HepG2 (cell line): ENCODE measurements around the gene ANKRD11. TPM values are rescaled to one million over a fixed set of nuclear protein-coding genes. Genes with fewer than 3 reads are reported as not detected.

ENCODE experiments used
- ATAC-seq: fragments of 200-7000 bp; cut with Tn5 transposase; 3 replicates; pipeline ENCODE4 v1.9.1; 2020; ENCODE audit warnings: mild to moderate bottlenecking, moderate library complexity
- BruUV-seq: library from RNA; stranded (reverse); fragments of 400-500 nt; replicated peaks from 2 replicates; lab custom pipeline; 2021; lab: Mats Ljungman, UMichigan
- CTCF ChIA-PET: fragments of 300-600 bp; formaldehyde crosslinking; extraction: SDS; loops from one replicate; lab custom pipeline; 2021; ENCODE audit warnings: low total read pairs, inconsistent platforms, low intra/inter-chr PET ratio; lab: Yijun Ruan, JAX
- POLR2A ChIA-PET: fragments of 350-600 bp; sonication (Branson Sonifier 250); formaldehyde crosslinking; loops from one replicate; lab custom pipeline; 2020; ENCODE audit warnings: antibody characterized with exemption, inconsistent platforms; lab: Yijun Ruan, JAX
- DNase-seq: peaks from one replicate; pipeline ENCODE4 v3.0.0-alpha.2; 2015; ENCODE audit warnings: low spot score
- FAIRE-seq: peaks from 3 replicates; lab custom pipeline; 2011; peaks lifted over from hg19 to GRCh38; lab: Jason Lieb, UNC
- H2AFZ ChIP-seq: one replicate; pipeline ENCODE4 v1.6.1; 2011; ENCODE audit warnings: low read length, inconsistent platforms
- H3K27ac ChIP-seq: fragments of 300-600 bp; 3 replicates; pipeline ENCODE4 v1.8.0; 2011; ENCODE audit warnings: mixed run types, mild to moderate bottlenecking, mixed read lengths, low read length, inconsistent platforms; ENCODE audit not compliant: insufficient read depth; ENCODE audit errors: extremely low read length
- H3K27me3 ChIP-seq, 2 experiments: fragments of 200-600 bp in 1 of 2; 2 replicates in 1 of 2; 3 replicates in 1 of 2; pipeline versions ENCODE4 v1.6.0 to v1.8.0; 2011; ENCODE audit warnings: low read length in 2 of 2, mild to moderate bottlenecking in 2 of 2, moderate library complexity in 2 of 2, inconsistent platforms in 1 of 2; ENCODE audit not compliant: insufficient read depth in 2 of 2, control insufficient read depth in 1 of 2
- H3K36me3 ChIP-seq, 2 experiments: fragments of 200-600 bp in 1 of 2; replicated peaks in 1 of 2; 2 replicates in 1 of 2; 3 replicates in 1 of 2; pipeline versions ENCODE4 v1.5.1 to v1.8.0; 2011; ENCODE audit warnings: low read length in 2 of 2, inconsistent platforms in 1 of 2; ENCODE audit not compliant: insufficient read depth in 2 of 2, control insufficient read depth in 1 of 2
- H3K4me1 ChIP-seq: 2 replicates; pipeline ENCODE4 v1.5.1; 2012; ENCODE audit warnings: low read length, inconsistent platforms; ENCODE audit not compliant: insufficient read depth
- H3K4me2 ChIP-seq: 2 replicates; pipeline ENCODE4 v1.6.0; 2011; ENCODE audit warnings: low read depth, low read length, inconsistent platforms
- H3K4me3 ChIP-seq, 3 experiments: fragments of 200-600 bp in 1 of 3; sonication (generic), shearing (Covaris generic) in 1 of 3; replicated peaks in 1 of 3; 2 replicates each; pipeline ENCODE4 v1.5.1; 2011 to 2016; ENCODE audit warnings: low read length in 3 of 3, inconsistent platforms in 2 of 3, low read depth in 2 of 3, mild to moderate bottlenecking in 2 of 3, control low read depth in 1 of 3, mixed read lengths in 1 of 3; ENCODE audit not compliant: insufficient read depth in 1 of 3
- H3K79me2 ChIP-seq: one replicate; pipeline ENCODE4 v1.6.1; 2011; ENCODE audit warnings: low read length, inconsistent platforms; ENCODE audit not compliant: insufficient read depth
- H3K9ac ChIP-seq: 2 replicates; pipeline ENCODE4 v1.6.0; 2011; ENCODE audit warnings: mild to moderate bottlenecking, low read depth, low read length, inconsistent platforms; ENCODE audit not compliant: insufficient read depth
- H3K9me3 ChIP-seq: 2 replicates; pipeline ENCODE4 v1.5.1; 2012; ENCODE audit warnings: mild to moderate bottlenecking, low read length
- H4K20me1 ChIP-seq: 2 replicates; pipeline ENCODE4 v1.6.0; 2011; ENCODE audit warnings: inconsistent platforms, mild to moderate bottlenecking, low read length, moderate library complexity; ENCODE audit not compliant: insufficient read depth
- CEBPG ChIP-seq: IDR thresholded peaks from 2 replicates; pipeline ENCODE4 v1.6.1; 2016
- KDM6A ChIP-seq: IDR thresholded peaks from 2 replicates; pipeline ENCODE4 v1.6.1; 2016; ENCODE audit warnings: low read depth
- PRDM15 ChIP-seq: sonication (generic); formaldehyde crosslinking; IDR thresholded peaks from 2 replicates; pipeline ENCODE4 v1.4.0; 2020; ENCODE audit warnings: missing genetic modification reagents
- ZNF274 ChIP-seq: sonication (generic); formaldehyde crosslinking; IDR thresholded peaks from 2 replicates; pipeline ENCODE4 v1.5.1; 2020; ENCODE audit warnings: mild to moderate bottlenecking, missing genetic modification reagents
- WGBS: methylation state at CpG from one replicate; pipeline ENCODE4 v1.1.6; 2017; ENCODE audit warnings: low lambda C conversion rate; 5-methylcytosine and 5-hydroxymethylcytosine counted together
- in situ Hi-C: cut with HindIII; loops from 2 replicates; pipeline ENCODE4 v1.10.0; 2017; ENCODE audit warnings: low pct_unique_long_range_greater_than_20kb; ENCODE audit not compliant: extremely low pct_ligation_motif_present
- intact Hi-C: fragments of 100-400 bp; cut with micrococcal nuclease; formaldehyde crosslinking; loops from one replicate; pipeline ENCODE4 v1.10.0; 2022; ENCODE audit not compliant: unreplicated experiment
- polyA plus RNA-seq, 8 experiments: library from polyadenylated mRNA; depleted of rRNA in 3 of 8; stranded (reverse) in 7 of 8; unstranded in 1 of 8; fragments of >200 nt; fragmentation: Illumina TruSeq in 4 of 8; extraction: Trizol in 4 of 8; gene quantifications; 2 replicates each; pipeline versions ENCODE4 v1.2.1 to v1.2.3, GENCODE V29; 2011 to 2016; ENCODE audit warnings: low read depth in 4 of 8, missing spikeins in 1 of 8, mixed read lengths in 1 of 8; ENCODE audit not compliant: insufficient read depth in 1 of 8
- total RNA-seq, 5 experiments: library from RNA; depleted of rRNA; stranded (reverse); fragments of >200 nt; fragmentation: Illumina TruSeq; extraction: Trizol; gene quantifications; 2 replicates each; pipeline ENCODE4 v1.2.3, GENCODE V29; 2016; ENCODE audit warnings: low read depth in 1 of 5
- TF ChIP-seq, protein P1 (sequence below): sonication (generic); formaldehyde crosslinking; IDR thresholded peaks from 2 replicates; pipeline ENCODE4 v1.8.1; 2023; ENCODE audit warnings: missing genetic modification reagents, mild to moderate bottlenecking, borderline replicate concordance
- TF ChIP-seq, protein P2 (sequence below): sonication (generic); formaldehyde crosslinking; IDR thresholded peaks from 2 replicates; pipeline ENCODE4 v1.5.0; 2020; ENCODE audit warnings: mild to moderate bottlenecking, missing genetic modification reagents, moderate library complexity

Gene ANKRD11
- total and polyA plus RNA-seq, 2 of the 13 experiments (the other 11 are each of a cell fraction or from before 2014, with no cell fraction given) = 21.4 to 38.4 TPM

- H3K9me3 ChIP-seq = no peaks in the 10 kb centered on the region
- WGBS = 81% methylated on average over 5 of the region's 5 CpGs
- ChIA-PET POLR2A (no interaction called here), CTCF (no interaction called here)
- peaks cover 4% of the 10 kb centered on the region for H4K20me1 ChIP-seq
- peaks cover 20% of the 10 kb centered on the region for H3K79me2 ChIP-seq
- ATAC-seq (no peak), FAIRE-seq (no peak), DNase-seq (no peak)
- H3K4me1 ChIP-seq = peaks cover 30% of the 10 kb centered on the region
- H3K27ac ChIP-seq = no peak overlapping the region
- H3K4me2 ChIP-seq = no peak overlapping the region
- no TSS peak for BruUV-seq
- no peak overlapping the region for H3K9ac ChIP-seq
- intact Hi-C loops (no loop called here), in situ Hi-C loops (no loop called here)
- TF ChIP-seq, protein P1, sequence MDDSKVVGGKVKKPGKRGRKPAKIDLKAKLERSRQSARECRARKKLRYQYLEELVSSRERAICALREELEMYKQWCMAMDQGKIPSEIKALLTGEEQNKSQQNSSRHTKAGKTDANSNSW (CRISPR knock-in tag) = no peak
- TF ChIP-seq, protein P2, sequence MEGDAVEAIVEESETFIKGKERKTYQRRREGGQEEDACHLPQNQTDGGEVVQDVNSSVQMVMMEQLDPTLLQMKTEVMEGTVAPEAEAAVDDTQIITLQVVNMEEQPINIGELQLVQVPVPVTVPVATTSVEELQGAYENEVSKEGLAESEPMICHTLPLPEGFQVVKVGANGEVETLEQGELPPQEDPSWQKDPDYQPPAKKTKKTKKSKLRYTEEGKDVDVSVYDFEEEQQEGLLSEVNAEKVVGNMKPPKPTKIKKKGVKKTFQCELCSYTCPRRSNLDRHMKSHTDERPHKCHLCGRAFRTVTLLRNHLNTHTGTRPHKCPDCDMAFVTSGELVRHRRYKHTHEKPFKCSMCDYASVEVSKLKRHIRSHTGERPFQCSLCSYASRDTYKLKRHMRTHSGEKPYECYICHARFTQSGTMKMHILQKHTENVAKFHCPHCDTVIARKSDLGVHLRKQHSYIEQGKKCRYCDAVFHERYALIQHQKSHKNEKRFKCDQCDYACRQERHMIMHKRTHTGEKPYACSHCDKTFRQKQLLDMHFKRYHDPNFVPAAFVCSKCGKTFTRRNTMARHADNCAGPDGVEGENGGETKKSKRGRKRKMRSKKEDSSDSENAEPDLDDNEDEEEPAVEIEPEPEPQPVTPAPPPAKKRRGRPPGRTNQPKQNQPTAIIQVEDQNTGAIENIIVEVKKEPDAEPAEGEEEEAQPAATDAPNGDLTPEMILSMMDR (CRISPR knock-in tag) = 0 out of 2 replicates have a peak, but pooled peaks have one; percentile 14
- no peak overlapping the region for H3K4me3 ChIP-seq
- no peaks in the 10 kb centered on the region; a peak in 1 of 5 replicates for H3K27me3 ChIP-seq
- H3K36me3 ChIP-seq = no peaks in the 10 kb centered on the region; a peak in 1 of 5 replicates
- H2AFZ ChIP-seq = no peak overlapping the region
Measured at GRCh38 chr16:89493776-89494175, 3.4 kb upstream of the ANKRD11 start.

GRCh38 chr16:89491974-89492687 lies 1.8 kb upstream of the ANKRD11 start:
- no TSS peak for BruUV-seq
- peak overlapping the region; percentile 86 for H3K9ac ChIP-seq
- intact Hi-C loops (loop anchor here (2.0 kb wide), 1 partner anchor 13 kb away; no protein-coding TSS in a partner anchor), in situ Hi-C loops (no loop called here)
- ATAC-seq (no peak), FAIRE-seq (no peak), DNase-seq (no peak)
- H3K4me2 ChIP-seq = peak overlapping the region; percentile 83
- no peaks in the 10 kb centered on the region; a peak in 1 of 5 replicates for H3K36me3 ChIP-seq
- peak overlapping the region; percentile 81 for H3K27ac ChIP-seq
- POLR2A ChIA-PET = interaction anchor here (0.6 to 2.5 kb wide), 3 partner anchors 16 to 397 kb away, joined by 3 to 12 read pairs (median 5); partner anchors contain the start of gene SPG7
- peaks cover 36% of the 10 kb centered on the region for H3K79me2 ChIP-seq
- no peaks in the 10 kb centered on the region; a peak in 1 of 5 replicates for H3K27me3 ChIP-seq
- no peak overlapping the region for H2AFZ ChIP-seq
- H4K20me1 ChIP-seq = peaks cover 19% of the 10 kb centered on the region
- H3K4me1 ChIP-seq = peaks cover 46% of the 10 kb centered on the region
- WGBS = 83% methylated on average over 24 of the region's 24 CpGs
- CTCF ChIA-PET = no interaction called here
- no peak for TF ChIP-seq KDM6A (CRISPR knock-in tag)
- TF ChIP-seq ZNF274 = 0 out of 2 replicates have a peak, but pooled peaks have one; percentile 30
- TF ChIP-seq CEBPG (CRISPR knock-in tag) = no peak
- no peak for TF ChIP-seq PRDM15
- peak overlapping the region; percentile 61 to 93 (median 85); a peak in 5 of 6 replicates for H3K4me3 ChIP-seq
- H3K9me3 ChIP-seq = no peaks in the 10 kb centered on the region
